GM21528 (cell line): ENCODE results near the gene MYO15A.

ENCODE experiments used
- ATAC-seq: cut with Tn5 transposase; IDR thresholded peaks from one replicate; pipeline ENCODE4 v1.9.1; 2021; ENCODE audit warnings: mild to moderate bottlenecking, moderate library complexity; ENCODE audit not compliant: unreplicated experiment, low FRiP score

The MYO15A gene, protein sequence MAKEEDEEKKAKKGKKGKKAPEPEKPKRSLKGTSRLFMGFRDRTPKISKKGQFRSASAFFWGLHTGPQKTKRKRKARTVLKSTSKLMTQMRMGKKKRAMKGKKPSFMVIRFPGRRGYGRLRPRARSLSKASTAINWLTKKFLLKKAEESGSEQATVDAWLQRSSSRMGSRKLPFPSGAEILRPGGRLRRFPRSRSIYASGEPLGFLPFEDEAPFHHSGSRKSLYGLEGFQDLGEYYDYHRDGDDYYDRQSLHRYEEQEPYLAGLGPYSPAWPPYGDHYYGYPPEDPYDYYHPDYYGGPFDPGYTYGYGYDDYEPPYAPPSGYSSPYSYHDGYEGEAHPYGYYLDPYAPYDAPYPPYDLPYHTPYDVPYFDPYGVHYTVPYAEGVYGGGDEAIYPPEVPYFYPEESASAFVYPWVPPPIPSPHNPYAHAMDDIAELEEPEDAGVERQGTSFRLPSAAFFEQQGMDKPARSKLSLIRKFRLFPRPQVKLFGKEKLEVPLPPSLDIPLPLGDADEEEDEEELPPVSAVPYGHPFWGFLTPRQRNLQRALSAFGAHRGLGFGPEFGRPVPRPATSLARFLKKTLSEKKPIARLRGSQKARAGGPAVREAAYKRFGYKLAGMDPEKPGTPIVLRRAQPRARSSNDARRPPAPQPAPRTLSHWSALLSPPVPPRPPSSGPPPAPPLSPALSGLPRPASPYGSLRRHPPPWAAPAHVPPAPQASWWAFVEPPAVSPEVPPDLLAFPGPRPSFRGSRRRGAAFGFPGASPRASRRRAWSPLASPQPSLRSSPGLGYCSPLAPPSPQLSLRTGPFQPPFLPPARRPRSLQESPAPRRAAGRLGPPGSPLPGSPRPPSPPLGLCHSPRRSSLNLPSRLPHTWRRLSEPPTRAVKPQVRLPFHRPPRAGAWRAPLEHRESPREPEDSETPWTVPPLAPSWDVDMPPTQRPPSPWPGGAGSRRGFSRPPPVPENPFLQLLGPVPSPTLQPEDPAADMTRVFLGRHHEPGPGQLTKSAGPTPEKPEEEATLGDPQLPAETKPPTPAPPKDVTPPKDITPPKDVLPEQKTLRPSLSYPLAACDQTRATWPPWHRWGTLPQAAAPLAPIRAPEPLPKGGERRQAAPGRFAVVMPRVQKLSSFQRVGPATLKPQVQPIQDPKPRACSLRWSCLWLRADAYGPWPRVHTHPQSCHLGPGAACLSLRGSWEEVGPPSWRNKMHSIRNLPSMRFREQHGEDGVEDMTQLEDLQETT (N-terminal part only)

DNA sequence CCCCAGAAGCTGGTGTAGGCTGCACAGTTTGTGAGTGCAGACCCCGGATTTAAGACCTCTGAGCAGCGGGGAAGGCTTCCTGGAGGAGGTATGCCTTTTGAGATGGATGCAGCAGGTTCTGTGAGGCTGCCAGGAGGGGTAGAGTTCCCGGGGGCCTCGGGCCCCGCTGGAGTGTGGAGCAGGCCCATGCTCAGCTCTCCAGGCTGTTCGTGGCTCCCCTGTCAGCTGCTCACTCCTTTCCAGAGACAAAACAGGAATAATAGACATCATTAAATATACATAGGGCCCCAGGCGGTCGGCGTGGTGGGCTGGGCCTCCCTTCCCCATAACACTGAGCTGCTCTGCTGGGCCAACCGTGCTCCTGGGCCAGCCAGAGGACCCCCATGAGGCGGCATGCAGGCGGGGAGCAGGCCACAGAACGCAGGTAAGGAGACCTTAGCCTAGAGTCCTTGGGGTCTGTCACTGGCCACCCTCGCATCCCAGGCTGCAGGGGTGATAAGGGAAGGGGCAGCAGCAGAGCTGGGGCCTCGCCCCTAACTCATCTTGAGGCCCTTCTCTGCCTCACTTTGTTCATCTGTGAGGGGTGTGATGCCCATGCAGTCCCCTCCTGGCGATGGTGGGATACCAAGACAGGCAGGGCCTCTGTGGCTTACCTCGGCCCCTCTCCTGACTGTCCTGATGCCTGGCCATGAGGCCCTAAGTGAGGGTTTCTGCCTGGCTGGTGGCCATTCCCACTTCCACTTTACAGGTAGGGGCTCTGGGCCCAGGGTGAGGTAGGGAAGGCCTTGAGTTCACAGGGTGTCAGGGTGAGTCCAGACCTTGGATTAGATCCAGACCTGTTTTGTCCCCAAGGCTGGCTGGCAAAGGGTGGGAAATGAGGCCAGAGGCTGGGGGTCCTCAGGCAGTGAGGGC, at the start of gene MYO15A:
TSS of gene MYO15A (plus strand) at position 356 of the 912 bp plus-strand sequence. CDS start 10,045 bp downstream, outside the sequence.
- ATAC-seq = no peak

DNA sequence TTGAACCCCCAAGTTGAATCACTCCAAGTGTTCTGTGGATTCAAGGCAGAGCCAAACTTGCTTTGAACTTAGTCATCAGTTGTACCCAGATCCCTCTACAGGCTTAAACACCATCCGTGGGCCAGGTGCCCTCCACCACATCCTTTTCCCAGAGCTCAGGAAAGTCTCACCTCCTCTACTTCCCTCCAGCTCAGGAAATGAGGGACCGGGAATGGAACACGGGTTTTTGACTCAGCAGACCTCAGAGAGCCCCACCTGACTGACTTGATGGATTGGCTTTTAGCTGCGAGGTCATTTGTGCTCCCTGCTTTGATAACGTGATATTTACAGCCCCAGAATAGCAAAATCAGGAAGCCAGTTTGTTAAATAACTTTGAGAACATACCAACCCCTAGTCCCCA, 49.3 kb upstream of the MYO15A start:
- ATAC-seq = no peak

DNA sequence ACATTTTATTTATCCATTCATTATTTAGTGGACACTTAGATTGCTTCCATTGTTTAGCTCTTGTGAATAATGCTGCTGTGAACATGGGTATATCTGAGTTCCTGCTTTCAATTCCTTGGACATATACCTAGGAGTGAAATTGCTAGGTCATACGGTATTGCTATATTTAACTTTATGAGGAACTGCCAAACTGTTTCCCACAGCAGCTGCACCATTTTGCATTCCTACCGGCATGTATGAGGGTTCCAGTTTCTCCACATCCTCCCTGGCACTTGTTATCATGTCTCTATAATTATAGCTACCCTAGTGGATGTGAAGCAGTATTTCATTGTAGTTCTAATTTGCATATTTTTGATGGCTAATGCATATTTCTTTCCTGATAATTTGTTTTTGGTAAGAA, 44.5 kb upstream of the MYO15A start:
- ATAC-seq = no peak

DNA sequence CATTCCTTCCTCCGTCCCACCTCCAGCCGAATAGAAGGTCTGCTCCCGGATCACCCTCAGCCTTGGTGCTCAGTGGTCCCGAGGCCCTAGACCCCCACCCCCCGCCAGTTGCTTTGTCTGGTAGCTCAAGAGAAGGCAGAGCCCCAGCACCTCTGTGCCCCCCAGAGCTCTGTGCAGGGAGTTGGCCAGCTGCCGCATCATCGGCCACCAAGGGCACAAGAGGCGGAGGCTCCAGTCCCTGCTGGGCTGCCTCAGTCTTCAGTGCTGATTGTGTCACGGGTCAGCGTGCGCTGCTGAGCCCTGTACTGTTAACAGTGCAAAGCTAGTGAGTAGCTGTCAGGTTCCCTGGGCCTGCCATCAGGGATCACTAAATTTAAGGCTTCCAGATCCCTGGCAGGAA, 43.0 kb upstream of the MYO15A start:
- ATAC-seq = no peak

DNA sequence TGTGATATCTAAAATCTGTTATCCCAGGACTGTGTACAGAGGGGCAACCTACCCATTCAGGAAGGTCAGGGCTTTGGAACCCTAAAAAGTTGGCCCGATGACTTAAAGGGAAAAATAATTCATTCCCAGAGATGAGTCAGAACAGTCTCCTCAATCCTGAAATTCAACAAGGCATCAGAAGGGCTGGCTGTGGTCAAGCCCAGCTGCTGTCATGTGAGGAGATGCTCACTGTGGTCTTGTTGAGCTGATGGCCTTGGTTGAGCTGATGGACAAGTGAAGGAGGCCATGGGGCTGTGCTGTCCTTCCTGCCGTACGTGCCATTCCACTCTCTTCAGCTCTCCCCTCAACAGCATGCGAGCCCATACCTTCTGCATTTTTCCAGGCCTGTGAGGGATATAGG, 41.7 kb upstream of the MYO15A start:
- ATAC-seq = no peak

DNA sequence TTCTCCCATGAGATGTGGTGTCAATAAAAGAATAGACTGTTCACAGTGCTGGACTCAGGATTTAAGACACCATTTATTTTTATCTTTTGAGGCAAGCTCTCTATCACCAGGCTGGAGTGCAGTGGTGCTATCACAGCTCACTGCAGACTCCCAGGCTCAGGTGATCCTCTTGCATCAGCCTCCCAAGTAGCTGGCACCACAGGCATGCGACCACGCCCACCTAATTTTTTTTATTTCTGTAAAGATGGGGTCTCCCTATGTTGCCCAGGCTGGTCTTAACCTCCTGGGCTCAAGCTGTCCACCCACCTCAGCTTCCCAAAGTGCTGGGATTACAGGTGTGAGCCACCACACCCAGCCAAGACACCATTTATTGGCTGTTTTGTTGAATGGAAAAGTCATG, 39.5 kb upstream of the MYO15A start:
- no peak for ATAC-seq

DNA sequence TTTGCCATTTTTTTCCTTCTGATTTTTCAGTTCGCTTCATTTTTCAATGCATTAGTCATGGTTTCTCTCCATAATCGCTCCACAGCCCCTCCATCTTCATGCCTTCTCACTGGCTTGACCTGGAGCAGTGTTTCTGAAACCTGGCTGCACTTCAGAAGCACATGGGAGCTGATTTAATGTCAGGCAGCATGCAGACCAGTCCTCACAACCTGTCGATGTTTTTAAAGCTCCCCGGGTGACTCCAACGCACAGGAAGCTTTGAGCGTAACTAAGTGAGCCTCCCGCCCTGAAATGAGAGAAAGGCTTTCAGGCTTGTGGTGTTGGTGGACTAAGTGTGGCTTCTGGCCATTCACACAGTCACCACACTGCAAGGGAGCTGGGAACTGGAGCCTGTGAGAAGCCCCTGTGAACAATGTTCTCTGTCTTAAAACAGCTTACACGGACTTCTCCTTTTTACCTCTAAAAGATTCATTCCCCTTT, 37.7 kb upstream of the MYO15A start:
- ATAC-seq = no peak

DNA sequence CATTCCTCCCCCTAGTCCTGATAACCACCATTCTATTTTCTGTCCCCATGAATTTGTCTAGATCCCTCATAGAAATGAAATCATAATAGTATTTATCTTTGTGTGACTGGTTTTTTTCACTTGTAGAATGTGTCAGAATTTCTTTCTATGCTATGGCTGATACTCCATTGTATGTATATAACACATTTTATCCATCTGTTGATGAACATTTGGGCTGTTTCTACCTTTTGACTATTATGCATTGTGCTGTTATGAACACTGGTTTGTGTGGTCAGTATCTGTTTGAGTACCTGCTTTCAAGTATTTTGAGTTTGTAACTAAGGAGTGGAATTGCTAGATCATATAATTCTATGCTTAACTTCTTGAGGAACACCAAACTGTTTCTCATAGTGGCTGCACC, 36.8 kb upstream of the MYO15A start:
- ATAC-seq = no peak

DNA sequence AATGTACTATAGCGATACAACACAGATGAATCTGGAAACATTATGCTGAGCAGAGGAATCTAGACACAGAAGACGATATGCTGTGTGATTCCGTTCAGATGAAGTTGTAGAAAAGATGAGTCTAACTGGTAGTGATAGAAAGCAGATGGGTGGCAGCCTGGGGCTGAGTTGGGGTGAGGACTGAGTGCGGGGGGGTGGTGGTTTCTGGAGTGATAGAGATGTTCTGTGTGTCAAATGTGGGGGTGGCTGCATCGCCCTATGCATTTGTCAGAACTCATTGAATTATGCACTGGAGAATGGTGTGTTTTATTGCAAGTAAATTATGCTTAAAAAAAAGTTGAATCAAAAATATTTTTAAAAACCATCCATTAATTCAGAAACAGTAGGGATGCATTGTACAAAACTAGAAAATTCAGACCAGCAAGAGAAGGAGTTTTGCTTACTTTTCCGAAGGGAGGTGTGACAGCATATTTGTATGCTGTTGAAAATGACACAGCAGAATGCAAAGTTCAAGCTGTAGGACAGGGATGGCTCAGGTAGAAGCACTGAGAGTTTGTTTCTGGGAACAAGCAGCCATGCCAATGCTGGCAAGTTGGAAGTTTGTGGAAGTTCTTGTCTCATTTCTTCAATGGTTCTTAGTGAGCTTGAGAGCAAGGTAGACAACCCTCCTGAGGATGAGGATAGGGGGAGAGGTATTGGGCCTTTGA, 33.8 kb upstream of the MYO15A start:
- ATAC-seq = no peak

DNA sequence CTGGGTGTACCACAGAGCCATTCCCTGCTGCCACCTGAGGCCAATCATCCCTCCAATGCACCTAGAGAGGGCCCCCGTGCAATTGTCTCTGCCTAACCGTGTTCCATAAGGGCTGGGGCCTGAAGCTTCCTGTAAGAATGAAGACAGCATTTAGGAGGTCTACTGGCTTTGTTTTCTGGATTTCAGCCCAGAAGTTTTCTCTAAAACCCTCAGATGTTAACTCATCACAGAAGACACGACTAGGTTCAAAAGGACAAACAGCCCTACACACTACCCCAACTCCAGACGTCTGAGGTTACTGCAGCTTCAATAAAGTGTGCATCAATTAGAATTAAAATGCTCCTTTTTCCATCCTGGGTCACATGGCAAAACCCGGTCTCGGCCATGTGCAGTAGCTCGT, 31.6 kb upstream of the MYO15A start:
- no peak for ATAC-seq

DNA sequence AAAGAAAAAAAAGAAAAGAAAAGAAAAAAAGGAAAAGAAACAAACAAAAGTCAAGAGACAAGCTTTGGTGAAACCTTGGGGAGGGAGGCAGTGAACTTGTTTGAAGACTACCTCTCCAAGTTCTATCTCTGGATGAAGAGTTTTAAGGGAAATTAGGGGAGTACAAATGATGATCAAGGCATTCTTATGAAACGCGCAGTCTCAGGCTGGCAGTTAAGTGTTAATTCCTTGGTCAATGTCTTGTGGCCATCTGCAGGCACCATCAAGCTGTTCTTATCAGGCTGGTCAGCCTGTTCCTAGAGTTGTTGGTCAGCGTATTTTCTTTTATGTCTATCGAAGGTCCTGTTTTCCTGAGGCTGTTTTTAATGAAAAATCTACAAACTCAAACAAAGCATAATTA, 29.0 kb upstream of the MYO15A start:
- ATAC-seq = no peak

DNA sequence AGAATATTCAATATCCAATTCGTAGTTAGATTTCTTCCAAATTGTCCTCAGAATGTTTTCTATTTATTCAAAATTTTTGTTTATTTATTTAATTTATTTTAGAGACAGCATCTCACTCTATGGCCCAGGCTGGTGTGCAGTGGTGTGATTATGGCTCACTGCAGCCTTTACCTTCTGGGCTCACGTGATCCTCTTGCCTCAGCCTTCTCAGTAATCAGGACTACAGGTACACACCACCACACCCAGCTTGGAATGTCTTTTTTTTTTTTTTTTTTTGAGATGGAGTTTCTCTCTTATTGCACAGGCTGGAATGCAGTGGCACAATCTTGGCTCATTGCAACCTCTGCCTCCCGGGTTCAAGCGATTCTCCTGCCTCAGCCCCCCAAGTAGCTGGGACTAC, 24.3 kb upstream of the MYO15A start:
- no peak for ATAC-seq

DNA sequence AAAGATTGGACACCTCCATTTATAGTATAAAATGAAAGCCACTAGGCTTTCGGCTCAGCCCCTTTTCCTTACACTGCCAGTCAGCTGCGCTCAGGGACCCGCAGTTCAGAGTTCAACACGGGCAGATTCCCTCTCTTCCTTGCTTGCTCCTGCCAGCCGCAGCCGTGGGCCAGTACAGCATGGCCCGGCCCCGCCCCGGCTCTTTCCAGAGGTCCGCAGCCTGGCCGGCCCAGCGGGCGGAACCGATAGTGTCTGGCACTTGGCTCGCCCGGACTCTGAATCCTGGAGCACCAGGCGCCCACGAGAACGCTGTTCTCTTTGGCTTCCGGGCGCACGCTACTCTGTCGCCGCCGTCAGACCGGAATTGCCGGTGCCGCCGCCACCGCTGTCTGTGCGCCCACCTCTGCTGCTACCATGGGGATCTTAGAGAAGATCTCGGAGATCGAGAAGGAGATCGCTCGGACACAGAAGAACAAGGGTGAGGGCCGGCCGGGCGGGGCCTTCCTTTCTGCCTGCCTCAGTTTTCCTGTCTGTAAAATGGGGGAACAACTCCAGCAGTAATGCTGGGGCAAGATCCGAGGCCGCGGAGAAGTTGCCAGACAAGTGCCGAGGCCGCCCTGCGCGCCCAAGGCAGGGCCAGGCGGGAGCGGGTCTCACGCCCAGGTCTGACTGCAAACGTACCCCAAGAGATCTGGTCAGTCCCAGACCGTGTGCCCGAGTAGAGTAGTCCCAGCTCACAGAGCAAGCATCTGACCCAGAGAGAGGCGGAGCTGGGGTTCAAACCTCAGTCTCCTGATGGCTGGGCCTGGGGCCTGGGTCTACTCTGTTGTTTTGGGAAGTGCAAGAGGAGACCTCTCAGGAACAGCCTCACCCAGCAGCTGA, 20.7 kb upstream of the MYO15A start, which contains the start of gene DRG2:
TSS of gene DRG2 (plus strand) at position 339 of the 882 bp plus-strand sequence. CDS start at position 415, 76 bp downstream.
- ATAC-seq = peak; percentile 73

DNA sequence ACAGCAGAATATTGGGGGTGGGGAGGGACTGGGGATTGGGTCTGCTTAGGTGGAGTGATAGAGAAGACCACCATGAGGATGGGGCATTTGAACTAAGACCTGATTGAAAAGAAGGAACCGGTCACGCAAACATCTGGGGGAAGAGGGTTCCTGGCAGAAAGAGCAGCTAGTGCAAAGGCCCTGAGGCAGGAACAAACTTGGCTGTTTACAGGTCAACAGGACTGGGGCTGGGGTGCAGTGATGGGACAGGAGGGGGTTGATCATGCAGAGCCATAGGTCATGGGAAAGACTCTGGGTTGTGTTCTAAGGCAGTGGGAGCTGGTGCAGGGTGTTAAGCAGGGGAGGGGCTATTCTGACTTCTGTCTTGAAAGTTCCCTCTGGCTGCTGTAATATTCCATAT, 18.9 kb upstream of the MYO15A start:
- no peak for ATAC-seq

DNA sequence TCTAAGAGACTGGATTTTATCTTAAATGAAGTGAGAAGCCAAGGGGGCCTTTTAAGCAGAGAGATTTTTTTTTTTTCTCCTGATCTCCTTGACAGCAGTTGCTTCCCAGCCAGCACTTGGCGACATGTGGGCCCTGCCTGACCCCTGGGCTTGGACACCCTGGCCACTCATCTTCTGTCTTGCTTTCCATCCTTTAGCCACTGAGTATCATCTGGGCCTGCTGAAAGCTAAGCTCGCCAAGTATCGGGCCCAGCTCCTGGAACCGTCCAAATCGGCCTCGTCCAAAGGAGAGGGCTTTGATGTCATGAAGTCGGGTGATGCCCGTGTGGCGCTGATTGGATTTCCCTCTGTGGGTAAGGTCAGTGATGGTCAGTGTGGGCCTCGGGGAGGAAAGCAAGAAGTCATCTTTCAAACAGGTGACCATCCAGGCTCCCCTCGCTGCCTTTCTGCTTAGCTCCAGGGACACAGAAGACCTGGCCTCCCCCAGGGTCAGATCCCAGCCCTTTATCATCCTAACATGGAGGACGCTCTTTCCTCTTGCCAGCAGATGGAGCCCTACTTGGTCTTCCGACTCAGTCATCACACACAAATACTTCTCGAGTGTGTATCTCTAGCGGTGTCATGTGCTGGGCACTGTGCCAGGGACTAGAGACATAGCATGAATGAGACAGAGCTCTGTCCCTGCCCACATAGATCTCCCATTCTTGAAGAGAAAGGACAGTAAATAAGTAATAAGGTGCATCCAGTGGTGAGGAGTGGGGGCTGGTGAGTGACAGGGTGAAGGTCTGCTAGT, 14.7 kb upstream of the MYO15A start:
- no peak for ATAC-seq

DNA sequence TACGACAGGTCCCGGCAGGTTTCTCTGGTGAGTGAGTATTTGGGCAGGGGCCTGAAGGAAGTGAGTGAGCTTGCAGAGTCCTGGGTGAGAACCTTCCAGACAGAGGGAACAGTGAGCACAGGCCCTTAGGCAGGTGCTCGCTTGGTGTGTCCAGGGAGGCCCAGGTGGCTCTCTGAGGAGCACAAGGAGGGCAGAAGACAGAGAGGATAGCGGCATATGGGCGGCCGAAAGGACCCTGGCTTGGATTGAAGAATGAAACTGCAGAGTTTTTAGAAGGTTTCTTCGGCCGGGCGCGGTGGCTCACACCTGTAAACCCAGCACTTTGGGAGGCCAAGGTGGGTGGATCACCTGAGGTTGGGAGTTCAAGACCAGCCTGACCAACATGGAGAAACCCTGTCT, 14.1 kb upstream of the MYO15A start:
- no peak for ATAC-seq

DNA sequence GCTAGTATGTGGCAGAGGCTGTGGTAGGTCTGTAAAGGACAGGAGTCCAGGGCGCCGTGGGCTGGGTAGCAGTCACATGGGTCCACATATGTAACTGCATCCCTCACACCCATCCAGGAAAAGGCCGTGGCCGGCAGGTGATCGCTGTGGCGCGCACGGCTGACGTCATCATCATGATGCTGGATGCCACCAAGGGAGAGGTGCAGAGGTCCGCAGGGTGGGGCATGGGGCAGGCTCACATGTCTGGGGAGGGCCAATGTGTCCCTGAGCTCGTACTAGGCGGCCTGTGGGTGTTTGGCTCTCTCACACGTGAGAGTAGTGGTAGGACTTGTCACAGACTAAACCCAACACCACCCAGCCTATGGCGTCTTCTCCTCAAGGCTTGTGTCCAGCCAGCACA, 9.0 kb upstream of the MYO15A start:
- ATAC-seq = no peak
